Stimulated activated naive CD4-positive, alpha-beta T cell treated with Interleukin-2 at 50 U/mL for 16 hours (primary cell): ENCODE results near the gene WFDC12.

ENCODE experiments used
- DNase-seq: peaks from one replicate; lab custom pipeline; 2025; lab: John Stamatoyannopoulos, UW

WFDC12 gene

GRCh38 chr20:45115386-45115774 is 8.9 kb downstream of the WFDC12 start:
- no peak for DNase-seq

- no peak for DNase-seq
These were observed 9.5 kb downstream of the WFDC12 start, which contains the start of gene WFDC5 for GRCh38 chr20:45114465-45115385. Gene WFDC5 (minus strand): TSS chr20:45115174. CDS start chr20:45115083, 91 bp downstream.

GRCh38 chr20:45113865-45114264 is 10.4 kb downstream of the WFDC12 start:
- no peak for DNase-seq

- DNase-seq = no peak
These were observed 11.5 kb downstream of the WFDC12 start for GRCh38 chr20:45112754-45113153.

- DNase-seq = no peak
These were observed 12.3 kb downstream of the WFDC12 start for GRCh38 chr20:45111799-45112471.

DNA sequence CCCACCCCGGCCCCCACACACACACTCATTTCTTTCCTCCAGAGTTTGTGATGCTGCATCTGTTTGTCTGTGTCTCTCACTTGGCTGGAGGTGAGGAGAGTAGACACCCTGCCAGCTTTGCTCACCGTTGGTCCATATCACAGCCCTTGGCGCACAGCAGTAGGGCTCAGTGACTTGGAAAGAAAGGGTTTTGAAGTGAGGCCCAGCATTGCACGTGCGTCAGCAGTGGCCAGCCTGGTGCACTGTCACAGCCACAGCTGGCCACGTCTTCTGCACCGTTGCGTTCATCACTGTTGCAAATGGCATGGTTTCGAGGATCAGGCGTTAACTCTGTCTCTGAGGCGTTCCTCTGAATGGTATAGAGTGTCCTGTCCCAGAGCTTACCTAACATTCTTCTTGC is 13.0 kb downstream of the WFDC12 start:
- DNase-seq = no peak

- no peak for DNase-seq
These were observed 14.0 kb downstream of the WFDC12 start for GRCh38 chr20:45110301-45110700.

- DNase-seq = no peak
These were observed 14.6 kb downstream of the WFDC12 start for GRCh38 chr20:45109634-45110033.

DNA sequence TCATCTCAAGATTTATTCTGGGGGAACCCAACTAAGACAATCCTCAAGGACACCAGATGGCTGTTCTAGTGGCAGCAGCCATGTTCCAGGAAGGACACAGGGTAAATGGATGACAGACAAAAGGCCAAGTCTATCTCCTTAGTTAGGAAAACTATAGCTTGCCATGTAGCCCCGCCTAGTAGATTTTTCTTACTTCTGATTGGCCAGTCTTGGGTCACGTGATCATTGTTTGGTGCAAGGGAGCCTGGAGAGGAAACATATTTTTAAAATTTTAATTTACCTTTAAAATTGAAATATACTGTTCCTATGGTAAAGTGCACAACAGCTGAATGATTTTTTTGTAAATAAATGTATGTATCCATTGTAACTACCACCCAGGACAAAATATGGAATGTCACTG is 18.9 kb downstream of the WFDC12 start:
- DNase-seq = no peak

- DNase-seq = no peak
These were observed 19.5 kb downstream of the WFDC12 start for GRCh38 chr20:45104786-45105185.

DNA sequence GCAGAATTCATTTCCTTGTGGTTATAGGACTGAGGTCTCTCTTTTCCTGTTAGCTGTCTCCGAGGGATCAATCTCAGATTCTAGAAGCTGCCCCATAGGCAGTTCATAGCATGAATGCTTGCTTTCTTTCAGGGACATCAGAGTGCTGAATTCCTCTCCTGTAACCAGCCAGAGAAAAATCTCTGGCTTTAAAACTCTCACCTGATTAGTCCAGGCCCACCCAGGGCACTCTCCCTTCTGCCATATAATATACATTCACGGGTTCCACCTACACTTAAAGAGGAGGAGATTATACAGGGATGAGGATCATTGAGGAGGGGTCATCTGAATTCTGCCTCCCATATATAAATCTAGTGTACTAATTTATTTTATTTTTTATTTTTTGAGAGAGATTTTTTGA is 21.2 kb downstream of the WFDC12 start:
- DNase-seq = no peak

DNA sequence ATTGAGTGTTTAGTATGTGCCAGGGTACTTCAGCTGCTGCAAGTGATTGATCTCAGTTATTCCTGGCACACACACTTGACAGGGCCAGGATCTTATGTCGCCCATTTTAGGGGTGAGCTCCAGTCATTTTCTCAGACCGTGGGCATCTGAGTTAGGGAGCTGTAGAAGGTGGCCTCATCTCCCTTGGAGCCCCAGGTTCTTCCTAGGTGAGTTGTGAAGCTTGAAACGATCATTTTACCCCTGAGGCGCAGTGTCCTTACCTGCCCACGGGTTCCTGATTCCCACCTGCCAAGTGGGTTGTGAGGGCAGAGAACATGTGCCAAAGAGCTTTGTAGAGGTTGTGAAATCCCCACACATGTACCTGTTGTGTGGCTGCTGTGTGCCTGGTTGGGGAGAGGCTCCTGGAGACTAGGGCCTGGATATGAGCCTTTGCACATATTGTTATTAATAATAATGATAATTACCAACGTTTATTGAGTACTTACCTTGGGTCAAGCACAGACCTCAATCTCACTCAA is 22.9 kb downstream of the WFDC12 start:
- DNase-seq = no peak

GRCh38 chr20:45100563-45101245 is 23.6 kb downstream of the WFDC12 start, which contains the start of gene KCNS1:
Gene KCNS1 (minus strand): TSS chr20:45101127. CDS start chr20:45099236, 1,891 bp downstream.
- DNase-seq = no peak

DNA sequence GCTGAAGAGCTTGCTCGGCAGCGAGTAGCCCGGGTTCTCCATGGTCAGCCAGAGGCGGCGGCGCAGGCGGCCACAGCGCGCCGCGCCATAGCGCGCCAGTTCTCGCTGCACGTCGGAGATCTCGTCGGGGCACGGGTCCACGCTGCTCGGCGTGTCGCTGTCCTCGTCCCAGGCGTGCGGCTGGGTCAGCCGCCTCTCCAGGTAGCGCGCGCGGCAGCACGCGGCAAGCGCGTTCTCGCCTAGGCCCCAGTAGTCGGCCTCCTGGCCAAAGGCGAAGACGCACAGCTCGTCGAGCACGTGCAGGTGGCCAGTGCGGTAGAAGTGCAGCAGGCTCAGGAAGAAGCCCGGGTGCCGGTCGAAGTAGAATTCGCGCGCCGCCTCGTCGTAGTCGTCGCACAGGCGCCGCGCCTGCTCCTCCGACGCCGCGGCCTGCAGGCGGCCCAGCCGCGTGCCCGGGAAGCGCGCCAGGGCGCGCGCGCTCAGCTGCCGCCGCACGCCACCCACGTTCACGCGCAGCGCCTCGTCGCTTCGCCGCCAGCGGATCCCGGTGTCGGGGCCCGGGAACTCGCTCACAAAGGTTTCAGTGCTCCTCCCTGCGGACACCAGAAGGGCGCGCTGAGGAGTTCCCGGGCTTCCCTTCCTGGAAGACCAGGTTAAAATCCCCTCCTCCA is 26.0 kb downstream of the WFDC12 start:
- DNase-seq = no peak

- peak; percentile 28 for DNase-seq
These were observed 26.7 kb downstream of the WFDC12 start for GRCh38 chr20:45097485-45098102.

GRCh38 chr20:45096781-45097180 is 27.5 kb downstream of the WFDC12 start:
- no peak for DNase-seq

DNA sequence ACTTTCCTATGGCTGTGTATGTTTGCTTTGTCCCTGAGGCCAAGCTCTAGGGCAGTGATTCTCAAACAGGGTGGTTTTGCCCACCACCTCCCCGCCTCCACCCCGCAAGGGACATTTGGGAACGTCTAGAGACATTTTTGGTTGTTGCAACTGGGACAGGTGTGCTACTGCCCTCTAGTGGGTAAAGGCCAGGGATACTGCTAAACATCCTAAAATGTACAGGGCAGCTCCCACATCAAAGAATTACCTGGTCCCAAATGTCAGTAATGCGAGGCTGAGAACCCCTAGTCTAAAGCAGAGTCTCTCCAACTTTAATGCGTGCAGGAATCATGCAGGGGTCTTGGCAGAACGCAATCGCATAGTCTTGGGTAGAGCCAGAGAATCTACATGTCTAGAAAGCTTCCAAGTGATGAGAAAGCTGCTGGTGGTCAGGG is 28.4 kb downstream of the WFDC12 start:
- peak; percentile 40 for DNase-seq

DNA sequence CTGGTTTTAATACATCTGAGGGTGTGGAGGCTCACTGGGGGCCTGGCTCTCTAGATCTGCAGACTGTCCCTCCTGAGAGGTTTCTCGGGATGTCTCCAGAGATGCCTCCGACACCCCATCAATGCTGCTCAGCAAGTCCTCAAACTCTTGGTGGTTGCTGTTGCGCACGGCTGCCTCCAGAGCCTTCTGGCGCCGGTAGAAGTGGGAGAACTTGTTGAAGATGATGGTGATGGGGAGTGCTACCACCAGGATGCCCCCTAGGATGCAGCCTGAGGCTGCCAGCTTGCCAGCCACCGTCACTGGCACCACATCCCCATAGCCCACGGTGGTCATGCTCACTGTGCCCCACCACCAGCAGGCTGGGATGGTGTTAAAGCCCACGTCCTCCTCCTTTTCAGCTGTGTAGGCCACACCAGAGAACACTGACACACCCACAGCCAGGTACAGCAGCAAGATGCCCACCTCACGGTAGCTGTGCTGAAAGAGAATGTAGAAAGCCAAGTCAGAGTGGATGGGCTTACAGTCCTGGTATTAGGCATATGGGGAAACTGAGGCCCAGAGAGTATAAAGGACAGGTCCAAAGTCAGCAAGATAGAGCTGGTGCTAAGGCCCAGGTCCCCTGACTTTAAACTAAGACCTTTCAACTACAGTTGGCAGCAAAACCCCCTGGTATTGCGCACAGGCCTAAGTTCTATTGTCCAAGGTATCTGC is 29.2 kb downstream of the WFDC12 start:
- no peak for DNase-seq

- DNase-seq = no peak
These were observed 30.1 kb downstream of the WFDC12 start for GRCh38 chr20:45094201-45094600.

DNA sequence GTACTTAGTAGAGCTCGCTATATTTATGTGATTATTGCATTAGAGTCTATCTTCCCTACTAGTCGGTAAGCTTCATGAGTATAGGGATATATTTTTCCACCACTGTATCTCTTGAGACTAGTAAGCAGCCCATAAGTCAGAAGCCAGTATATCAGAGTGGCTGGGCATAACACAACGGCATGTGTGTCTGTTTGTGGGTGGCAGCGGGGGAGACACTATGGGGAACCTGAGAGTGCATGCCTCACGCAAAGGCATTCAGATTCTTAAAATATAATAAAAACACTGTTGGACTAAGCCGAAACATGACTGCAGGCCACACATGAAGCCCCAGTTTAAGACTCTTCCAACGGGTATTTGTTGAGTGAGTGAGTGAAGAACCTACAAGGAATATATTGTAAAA is 31.4 kb downstream of the WFDC12 start:
- DNase-seq = no peak

DNA sequence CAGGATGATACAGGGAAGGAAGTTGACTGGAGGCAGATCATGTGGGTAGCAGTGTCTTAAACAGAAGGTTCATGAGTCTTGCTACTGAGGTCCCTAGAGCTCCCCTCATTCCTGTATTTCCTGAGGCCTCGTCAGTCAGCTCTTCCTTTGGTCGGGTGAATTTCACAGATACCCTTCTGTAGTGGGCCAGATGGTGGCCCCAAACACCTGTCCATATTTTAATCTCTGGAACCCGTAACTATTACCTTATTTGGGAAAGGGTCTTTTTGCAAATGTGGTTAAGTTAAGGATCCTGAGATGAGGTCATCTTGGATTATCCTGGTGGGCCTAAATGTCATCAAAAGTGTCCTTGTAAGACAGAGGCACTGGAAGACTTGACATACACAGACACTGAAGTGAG is 32.9 kb downstream of the WFDC12 start:
- no peak for DNase-seq
